ENCODE measurements around the gene MPV17.

Gene MPV17

GRCh38 chr2:27263287-27264252 is 59.3 kb downstream of the MPV17 start:
- DNase-seq, result no peak

- DNase-seq, result peak; percentile 37
These were observed 60.3 kb downstream of the MPV17 start, which contains the start of gene SLC30A3 for GRCh38 chr2:27262379-27263286. Gene SLC30A3, minus strand, starts transcription at chr2:27263047. Its CDS starts 141 bp downstream, at chr2:27262906.

- DNase-seq, result no peak
These were observed 61.0 kb downstream of the MPV17 start for GRCh38 chr2:27261926-27262298.

- no peak for DNase-seq
These were observed 61.5 kb downstream of the MPV17 start for GRCh38 chr2:27261241-27261925.

Data from NCI-H2227 treated with DMSO at 0.1 percent for 48 hours (cell line).